Omental fat pad (tissue), 4 donors: Measurements from ENCODE around the gene CAMLG. TPM values are rescaled to one million over a fixed set of nuclear protein-coding genes. Genes with fewer than 3 reads are reported as not detected.
"Not testable (repeated sequence)": the region's sequence is repeated elsewhere in the genome, so short reads cannot be mapped to it uniquely, and the experiment has no call there.

ENCODE experiments used
- ATAC-seq: fragments of 150-250 bp; one replicate; pipeline ENCODE4 v1.9.1; 2016; ENCODE audit warnings: mild to moderate bottlenecking, moderate library complexity; ENCODE audit not compliant: low FRiP score
- DNase-seq: peaks from one replicate; pipeline ENCODE4 v3.0.0-alpha.2; 2019; ENCODE audit warnings: low spot score
- CTCF ChIP-seq, 3 donors: fragments of 450-650 bp; IDR thresholded peaks; one replicate each; pipeline ENCODE4 v1.5.1; 2016 to 2017; ENCODE audit warnings: antibody characterized with exemption in 3 of 3, mild to moderate bottlenecking in 3 of 3, moderate library complexity in 2 of 3
- total RNA-seq, 4 donors: library from RNA; depleted of rRNA; stranded (reverse); fragments of >200 nt; gene quantifications; one replicate each; pipeline ENCODE4 v1.1.0, GENCODE V29; 2016

Gene CAMLG
- total RNA-seq, 4 donors from 2014 or later: 27.0 to 40.4 (median 31.0) TPM

DNA sequence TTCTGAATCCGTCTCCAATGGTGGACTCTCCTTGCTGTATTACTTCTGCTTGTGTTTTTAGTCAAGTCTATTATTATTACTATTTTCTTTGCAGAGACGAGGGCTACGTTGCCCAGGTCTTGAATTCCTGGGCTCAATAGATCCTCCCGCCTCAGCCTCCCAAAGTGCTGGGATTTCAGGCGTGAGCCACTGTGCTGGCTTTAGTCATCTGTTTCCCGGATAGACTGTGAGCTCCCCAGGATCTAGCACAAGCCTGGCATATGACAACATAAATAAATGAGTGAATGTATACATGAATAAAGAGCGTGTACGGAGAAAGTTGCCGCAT, 19.8 kb downstream of the CAMLG start:
- no peak for TF ChIP-seq CTCF (IDR thresholded peaks at IDR 0.05)
- DNase-seq: no peak
- ATAC-seq: peak; percentile 60

DNA sequence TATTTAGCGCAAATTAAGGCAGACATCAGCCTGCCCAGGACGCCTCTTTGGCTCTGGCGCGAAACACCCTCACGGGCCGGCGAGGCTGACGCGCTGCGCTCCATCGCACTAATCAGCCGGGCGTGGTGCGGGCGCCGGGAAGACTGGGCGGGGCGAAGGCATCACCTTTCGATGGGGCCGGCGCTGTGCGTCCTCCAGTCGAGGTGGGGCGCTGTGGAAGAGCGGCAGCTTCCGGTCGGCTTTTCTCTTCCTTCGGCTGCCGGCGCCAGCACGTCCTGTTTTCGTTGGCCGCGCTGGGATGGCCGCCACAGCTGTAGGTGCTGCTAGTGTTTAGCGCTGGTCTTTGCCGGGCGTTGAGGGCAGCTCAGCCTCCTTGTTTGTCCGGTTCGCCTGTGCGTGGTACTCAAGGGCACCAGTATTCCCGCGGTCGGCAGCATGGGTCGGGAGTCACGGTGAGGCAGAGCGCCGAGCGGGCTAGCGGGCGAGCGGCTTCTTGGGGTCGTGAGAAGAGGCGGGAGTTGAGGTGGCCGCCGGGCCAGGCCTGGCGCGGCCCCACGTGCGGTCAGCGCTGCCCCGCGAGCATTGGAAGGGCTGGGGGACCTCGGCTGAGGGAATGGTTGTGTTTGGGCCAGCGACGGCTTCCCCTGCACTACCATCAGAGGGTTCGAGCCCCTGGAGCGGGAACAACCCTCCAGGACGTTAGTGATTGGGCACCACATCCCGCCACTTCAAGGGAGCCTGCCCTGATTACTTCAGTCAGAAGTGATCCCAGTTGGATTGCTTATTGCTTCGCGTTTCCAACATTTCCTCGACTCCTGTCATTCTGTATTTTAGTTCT, 20.4 kb downstream of the CAMLG start, which contains the start of gene DDX46:
Gene DDX46 (plus strand): TSS at position 276 of the 838 bp plus-strand sequence. CDS start 160 bp downstream, at position 436.
- ATAC-seq (peak; percentile 100), DNase-seq (peak; percentile 79)
- no peak for TF ChIP-seq CTCF (IDR thresholded peaks at IDR 0.05)

- ATAC-seq, DNase-seq: not testable (repeated sequence)
Observed at GRCh38 chr5:134767528-134768291, 29.4 kb downstream of the CAMLG start.

DNA sequence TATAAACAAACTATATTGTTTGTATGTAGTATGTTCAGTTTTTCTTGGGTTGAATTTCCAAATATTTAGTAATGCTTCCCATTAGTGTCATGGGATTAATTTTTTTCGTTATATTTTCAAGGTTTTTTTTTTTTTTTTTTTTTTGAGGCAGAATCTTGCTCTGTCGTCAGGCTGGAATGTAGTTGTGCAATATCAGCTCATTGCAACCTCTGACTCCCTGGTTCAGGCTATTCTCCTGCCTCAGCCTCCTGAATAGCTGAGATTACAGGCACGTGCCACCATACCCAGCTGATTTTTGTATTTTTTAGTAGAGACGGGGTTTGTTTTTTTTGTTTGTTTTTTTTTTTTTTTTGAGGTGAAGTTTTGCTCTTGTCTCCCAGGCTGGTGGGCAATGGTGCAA, 30.9 kb downstream of the CAMLG start:
- TF ChIP-seq CTCF (IDR thresholded peaks at IDR 0.05): no peak
- ATAC-seq (no peak), DNase-seq (no peak)

GRCh38 chr5:134772461-134773125, 34.2 kb downstream of the CAMLG start:
- DNase-seq (no peak), ATAC-seq (no peak)
- no peak for TF ChIP-seq CTCF (IDR thresholded peaks at IDR 0.05)

- ATAC-seq: no peak
- TF ChIP-seq CTCF (IDR thresholded peaks at IDR 0.05): no peak
- DNase-seq: no peak
Observed at GRCh38 chr5:134777366-134777765, 39.0 kb downstream of the CAMLG start.

- no peak for DNase-seq
- no peak for TF ChIP-seq CTCF (IDR thresholded peaks at IDR 0.05)
- no peak for ATAC-seq
Observed at GRCh38 chr5:134784241-134784920, 46.0 kb downstream of the CAMLG start.
